SK-MEL-5 (cell line): Measurements from ENCODE around the gene CBX5. TPM values are rescaled to one million over a fixed set of nuclear protein-coding genes. Genes with fewer than 3 reads are reported as not detected.
"Not testable (repeated sequence)": the region's sequence is repeated elsewhere in the genome, so short reads cannot be mapped to it uniquely, and the experiment has no call there.

Experiments used
- DNase-seq: peaks from one replicate; pipeline ENCODE4 v3.0.0-alpha.2; 2016; ENCODE audit warnings: low read depth, low spot score
- in situ Hi-C: cut with HindIII; loops from 2 replicates; pipeline ENCODE4 v1.10.0; 2016; ENCODE audit warnings: low sequenced_read_pairs, high pct_unique_total_duplicates, low pct_unique_long_range_greater_than_20kb
- total RNA-seq: library from RNA; depleted of rRNA; stranded (reverse); fragments of >200 nt; shearing (Covaris generic); gene quantifications from 2 replicates; pipeline ENCODE4 v1.2.3, GENCODE V29; 2014

Gene CBX5
- total RNA-seq, 1 experiment from 2014 or later: 47.2 TPM

- DNase-seq: no peak
- in situ Hi-C loops: no loop called here
Measured at GRCh38 chr12:54298904-54299303, 19.0 kb upstream of the CBX5 start.

DNA sequence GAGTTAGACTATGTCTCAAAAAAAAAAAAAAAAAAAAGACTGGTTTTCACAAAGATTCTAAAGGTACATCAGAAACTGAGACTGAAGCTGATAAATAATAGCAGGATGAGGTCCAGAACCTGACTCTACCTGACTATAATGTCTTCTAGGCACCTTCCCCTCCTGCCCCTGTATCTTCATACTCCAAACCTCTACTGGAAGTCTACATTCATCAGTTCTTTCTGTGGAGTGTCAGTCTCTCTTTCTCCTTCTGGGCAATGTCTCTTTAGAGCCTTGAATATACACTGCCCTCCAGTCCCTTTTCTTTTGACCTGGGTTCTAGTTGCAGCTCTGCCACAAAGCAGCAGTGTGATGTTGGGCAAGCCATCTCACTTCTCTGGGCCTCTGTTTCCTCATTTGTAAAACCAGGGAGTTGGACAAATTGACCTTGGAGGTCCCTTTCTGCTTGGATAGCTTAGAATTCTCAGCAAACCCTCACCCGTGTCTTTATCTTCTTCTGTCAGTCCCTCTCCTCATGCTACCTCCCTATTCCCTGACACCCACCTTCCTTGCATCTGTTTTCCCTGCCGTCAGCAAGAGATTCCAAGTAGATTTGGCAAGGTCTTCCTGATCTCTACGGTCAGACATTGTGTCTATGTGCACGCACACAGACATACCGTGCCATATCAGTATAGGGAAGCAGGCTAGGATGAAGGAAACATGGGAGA is 16.6 kb upstream of the CBX5 start:
- in situ Hi-C loops: no loop called here
- DNase-seq: no peak

DNA sequence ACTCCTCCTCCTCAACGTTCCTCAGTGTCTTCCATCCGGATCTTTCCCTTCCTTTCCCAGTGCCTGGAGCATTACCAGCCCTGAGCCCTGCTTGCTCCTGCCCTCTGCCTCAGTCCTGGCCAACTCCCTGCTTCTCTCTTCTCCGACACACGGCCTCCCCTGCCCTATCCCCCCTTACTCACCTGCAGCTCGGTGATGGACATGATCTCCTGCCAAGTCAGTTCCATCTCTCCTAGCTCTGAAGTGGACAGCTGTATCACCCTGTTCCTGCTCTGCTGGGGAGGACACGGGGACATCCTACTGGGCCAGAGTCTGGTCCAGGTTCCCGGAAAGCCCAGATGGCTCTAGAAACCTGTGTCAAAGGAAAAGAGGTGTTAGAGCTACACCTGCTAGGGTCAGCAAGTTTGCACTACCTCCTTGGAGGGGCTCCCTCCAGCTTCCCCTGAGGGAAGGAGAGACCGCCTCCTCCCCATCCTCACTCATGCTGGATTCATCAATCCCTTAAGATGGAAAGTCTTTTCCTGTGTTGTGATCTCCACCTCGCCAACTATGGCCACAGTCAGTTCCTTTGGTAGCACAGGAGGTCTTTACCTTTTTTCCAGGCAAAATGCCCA is 15.1 kb upstream of the CBX5 start:
- DNase-seq: no peak
- in situ Hi-C loops: no loop called here

DNA sequence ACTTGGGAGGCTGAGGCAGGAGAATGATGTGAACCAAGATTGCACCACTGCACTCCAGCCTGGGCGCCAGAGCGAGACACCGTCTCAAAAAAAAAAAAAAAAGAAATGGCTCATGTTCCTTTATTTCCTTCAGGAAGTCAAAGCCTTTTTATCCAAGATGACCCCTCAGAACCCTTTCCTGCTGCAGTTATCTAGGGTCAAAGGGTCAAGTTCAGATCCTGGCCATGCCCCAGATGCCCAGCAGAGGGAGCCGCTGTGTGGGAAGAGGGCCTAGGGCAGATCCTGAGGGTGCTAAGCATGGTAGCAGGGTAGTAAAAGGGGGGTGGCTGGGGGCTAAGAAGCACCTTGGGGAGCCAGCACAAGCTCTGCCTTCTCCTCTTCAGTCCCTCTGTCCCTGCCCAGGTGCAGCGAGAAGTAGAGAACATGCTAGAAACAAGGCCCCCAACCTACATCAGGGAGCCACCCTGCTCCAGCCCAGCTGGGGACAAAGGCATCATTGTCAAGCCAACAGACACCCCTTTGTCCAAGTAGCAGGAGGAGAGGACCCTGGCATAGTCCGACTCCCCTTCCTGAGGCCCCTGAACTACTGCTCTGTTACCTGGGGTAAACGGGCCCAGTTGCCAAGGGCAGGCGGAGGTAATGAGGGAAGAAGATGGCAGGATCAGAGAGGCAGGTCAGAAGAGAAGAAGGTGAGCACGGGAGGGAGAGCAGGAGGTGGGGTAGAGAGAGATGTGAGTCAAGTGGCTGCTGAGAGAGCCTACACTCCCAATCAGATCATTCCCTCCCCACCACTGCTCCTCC is 14.4 kb upstream of the CBX5 start:
- in situ Hi-C loops: no loop called here
- peak; percentile 77 for DNase-seq

DNA sequence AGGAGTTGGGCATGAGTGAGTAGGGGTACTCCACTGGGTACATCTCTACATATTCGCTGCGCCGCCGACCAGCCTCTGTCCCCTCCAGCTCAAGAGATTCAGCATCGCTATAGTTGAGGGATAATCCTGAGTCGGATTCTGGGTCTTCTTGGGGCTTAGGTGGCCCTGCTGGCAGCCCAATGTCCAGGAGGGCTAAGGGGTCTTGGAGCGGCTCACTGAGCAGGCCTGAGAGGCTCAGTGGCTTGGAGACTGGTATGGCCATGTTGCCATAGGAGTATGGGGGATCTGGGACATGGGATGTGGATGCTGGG is 13.0 kb upstream of the CBX5 start:
- in situ Hi-C loops: no loop called here
- no peak for DNase-seq

- in situ Hi-C loops: no loop called here
- no peak for DNase-seq
Measured at GRCh38 chr12:54292083-54292930, 12.4 kb upstream of the CBX5 start.

GRCh38 chr12:54287261-54288157 is 7.6 kb upstream of the CBX5 start:
- in situ Hi-C loops: no loop called here
- no peak for DNase-seq

DNA sequence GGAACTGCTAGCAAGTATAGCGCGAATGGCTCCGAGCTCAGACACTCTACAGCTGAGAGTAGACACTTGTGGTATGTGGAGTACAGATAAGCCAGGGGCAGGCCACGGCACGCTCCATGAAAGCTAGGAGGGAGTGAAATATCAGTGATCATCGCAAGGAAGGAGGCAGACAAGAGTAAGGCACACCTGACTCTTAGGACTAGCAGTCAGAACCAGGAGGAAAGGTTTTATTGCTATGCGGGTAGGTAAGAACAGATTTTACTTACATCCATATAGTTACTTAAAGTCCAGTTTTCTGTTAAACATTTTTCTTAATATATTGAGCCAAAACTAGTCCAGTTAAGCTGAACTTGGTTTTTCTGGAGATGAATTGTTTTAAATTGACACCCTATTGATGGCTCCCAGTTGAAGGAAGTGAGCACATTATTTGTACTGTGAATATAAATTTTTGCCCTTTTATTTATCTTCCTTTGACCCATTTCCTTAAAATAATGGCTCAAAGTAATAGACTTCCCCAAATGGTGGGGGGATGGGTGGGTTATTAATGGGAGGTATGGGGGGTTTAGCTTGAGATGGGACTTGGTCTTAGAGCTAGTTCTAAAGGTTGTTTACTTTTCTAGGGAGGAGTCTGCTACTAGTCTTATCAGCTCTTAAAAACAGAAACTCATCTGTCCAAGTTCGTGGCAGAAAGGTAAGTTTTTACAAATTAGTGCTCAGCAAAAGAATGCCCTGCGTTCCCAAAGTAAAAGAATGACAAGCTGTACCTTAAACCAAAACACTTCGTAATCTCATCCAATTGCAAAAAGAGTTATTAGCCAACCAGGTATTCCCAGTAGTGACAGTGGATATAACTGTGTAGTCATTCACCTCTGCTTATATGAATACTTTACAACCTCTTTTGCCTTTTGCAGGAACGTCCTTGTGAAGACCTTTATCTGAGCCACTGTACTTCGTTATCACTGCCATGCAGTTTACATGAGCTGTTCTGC is 6.4 kb upstream of the CBX5 start:
- in situ Hi-C loops: no loop called here
- DNase-seq: no peak

DNA sequence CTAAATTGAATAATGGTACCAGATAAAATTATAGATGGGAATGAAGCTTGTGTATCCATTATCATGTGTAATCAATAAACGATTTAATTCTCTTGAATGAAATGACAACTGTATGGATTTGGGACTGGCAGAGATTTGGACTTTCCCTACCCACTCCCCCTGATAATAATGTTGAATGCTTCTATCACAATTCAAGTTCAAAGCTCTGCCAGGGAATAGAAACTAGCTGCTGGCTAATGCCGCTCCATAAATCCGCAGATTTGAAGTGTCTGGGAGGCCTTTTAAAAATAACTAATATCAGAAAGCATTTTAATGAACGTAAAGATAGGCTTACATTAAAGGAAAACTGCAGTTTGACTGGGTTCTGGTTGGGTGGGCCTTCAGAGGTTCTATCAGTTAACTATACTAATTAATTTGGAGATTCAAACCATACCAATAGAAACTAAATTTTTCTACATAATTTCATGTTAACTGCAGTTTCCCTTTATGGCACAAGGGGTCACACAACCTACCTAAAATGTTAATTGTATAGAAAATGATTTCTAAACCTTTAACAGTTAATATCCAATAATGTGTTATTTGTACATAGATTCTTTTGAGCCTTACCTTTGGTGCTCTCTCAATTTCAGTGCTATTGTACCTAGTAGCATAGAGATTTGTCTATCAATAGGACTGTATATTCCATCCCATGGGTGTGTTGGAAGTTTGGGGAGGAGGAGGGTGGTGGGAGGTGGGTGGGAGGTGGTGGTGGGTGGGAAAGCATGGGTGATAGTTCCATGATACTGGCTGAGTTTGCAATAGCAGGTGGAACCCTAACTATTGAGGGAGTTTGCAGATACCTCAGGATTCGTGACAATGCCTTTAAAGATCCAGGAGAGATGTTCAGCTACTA is 5.5 kb upstream of the CBX5 start:
- in situ Hi-C loops: no loop called here
- no peak for DNase-seq

- not testable (repeated sequence) for DNase-seq
Measured at GRCh38 chr12:54284070-54284780, 4.3 kb upstream of the CBX5 start.

DNA sequence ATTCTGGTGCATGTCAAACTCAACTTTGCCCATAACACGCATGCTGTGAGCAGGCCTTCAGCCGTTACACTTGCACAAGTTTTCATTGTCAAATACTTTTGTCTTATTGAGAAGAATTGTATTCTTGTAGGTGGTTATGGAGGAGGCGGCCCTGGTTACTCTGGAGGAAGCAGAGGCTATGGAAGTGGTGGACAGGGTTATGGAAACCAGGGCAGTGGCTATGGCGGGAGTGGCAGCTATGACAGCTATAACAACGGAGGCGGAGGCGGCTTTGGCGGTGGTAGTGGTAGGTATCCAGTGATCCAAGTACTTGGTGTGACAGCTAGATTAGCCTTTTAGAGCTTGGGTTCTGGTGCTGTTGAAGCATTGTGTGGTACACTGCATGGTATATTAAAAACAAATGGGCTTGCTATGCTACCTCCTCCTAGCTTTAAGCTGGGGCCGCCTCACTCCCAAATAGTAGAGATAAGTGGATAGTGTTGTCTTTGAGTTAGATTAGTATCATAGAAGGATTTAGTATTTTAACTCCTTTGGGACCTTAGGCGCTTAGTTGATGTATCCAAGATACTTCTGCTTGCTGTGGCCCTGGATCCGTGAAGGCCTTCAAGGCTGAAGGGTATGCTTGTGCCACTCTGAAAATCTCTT is 3.1 kb upstream of the CBX5 start:
- no peak for DNase-seq
- in situ Hi-C loops: no loop called here

More at GRCh38 chr12:54284070-54284780, 4.3 kb upstream of the CBX5 start:
- in situ Hi-C loops: not testable (repeated sequence)

DNA sequence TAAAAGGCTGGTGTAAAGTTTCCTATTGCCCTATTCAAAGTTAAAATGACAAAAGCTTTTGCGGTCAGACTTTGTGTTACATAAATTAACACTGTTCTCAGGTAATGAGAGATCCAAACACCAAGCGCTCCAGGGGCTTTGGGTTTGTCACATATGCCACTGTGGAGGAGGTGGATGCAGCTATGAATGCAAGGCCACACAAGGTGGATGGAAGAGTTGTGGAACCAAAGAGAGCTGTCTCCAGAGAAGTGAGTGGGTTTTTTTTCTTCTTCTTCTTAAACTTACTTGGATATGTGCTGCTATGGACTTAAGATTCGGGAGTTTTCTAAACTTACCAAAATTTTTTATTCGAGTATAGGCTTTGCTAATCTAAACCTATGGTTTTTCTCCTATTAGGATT is 1.8 kb upstream of the CBX5 start:
- in situ Hi-C loops, DNase-seq: not testable (repeated sequence)

GRCh38 chr12:54281261-54281638 is 1.3 kb upstream of the CBX5 start:
- in situ Hi-C loops: not testable (repeated sequence)

More at GRCh38 chr12:54281261-54281638, 1.3 kb upstream of the CBX5 start:
- DNase-seq: not testable (repeated sequence)
